ENCODE data around the gene LRRC45. TPM values are rescaled to one million over a fixed set of nuclear protein-coding genes. Genes with fewer than 3 reads are reported as not detected.

The LRRC45 gene
- total RNA-seq, 1 donor from 2014 or later, result 39.4 TPM

DNA sequence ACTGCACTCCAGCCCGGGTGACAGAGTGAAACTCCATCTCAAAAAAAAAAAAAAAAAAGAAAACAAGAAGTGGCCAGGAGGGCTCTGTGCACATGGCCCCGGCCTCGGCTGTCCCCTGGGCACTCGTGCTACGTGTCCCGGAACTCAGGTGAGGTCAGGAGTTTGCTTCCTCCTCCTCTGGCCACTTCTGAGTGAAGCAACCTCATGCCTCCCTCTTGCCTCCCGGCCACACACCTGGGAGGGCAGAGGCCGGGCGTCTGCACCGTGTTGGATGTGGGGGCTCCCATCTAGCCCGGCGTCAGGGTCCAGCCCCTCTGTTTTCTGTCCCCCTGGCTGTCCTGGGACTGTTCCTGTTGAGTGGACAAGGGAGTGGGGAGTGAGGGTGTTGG lies 23.5 kb upstream of the LRRC45 start:
- Mint-ChIP-seq H3K27me3 (no peaks in the 10 kb centered on the region), H3K4me3 (ENCODE audit: low read depth) (no peak overlapping the region), H3K9me3 (ENCODE audit: low read depth) (no peaks in the 10 kb centered on the region), H3K4me1 (ENCODE audit: low read depth) (peaks cover 2% of the 10 kb centered on the region), H3K36me3 (ENCODE audit: insufficient read depth) (no peaks in the 10 kb centered on the region), H3K27ac (no peak overlapping the region)
- no peak for DNase-seq (ENCODE audit: low spot score, unreplicated experiment)
- TF ChIP-seq, protein P1, sequence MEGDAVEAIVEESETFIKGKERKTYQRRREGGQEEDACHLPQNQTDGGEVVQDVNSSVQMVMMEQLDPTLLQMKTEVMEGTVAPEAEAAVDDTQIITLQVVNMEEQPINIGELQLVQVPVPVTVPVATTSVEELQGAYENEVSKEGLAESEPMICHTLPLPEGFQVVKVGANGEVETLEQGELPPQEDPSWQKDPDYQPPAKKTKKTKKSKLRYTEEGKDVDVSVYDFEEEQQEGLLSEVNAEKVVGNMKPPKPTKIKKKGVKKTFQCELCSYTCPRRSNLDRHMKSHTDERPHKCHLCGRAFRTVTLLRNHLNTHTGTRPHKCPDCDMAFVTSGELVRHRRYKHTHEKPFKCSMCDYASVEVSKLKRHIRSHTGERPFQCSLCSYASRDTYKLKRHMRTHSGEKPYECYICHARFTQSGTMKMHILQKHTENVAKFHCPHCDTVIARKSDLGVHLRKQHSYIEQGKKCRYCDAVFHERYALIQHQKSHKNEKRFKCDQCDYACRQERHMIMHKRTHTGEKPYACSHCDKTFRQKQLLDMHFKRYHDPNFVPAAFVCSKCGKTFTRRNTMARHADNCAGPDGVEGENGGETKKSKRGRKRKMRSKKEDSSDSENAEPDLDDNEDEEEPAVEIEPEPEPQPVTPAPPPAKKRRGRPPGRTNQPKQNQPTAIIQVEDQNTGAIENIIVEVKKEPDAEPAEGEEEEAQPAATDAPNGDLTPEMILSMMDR (IDR thresholded peaks at IDR 0.05; ENCODE audit: unreplicated experiment), result no peak

DNA sequence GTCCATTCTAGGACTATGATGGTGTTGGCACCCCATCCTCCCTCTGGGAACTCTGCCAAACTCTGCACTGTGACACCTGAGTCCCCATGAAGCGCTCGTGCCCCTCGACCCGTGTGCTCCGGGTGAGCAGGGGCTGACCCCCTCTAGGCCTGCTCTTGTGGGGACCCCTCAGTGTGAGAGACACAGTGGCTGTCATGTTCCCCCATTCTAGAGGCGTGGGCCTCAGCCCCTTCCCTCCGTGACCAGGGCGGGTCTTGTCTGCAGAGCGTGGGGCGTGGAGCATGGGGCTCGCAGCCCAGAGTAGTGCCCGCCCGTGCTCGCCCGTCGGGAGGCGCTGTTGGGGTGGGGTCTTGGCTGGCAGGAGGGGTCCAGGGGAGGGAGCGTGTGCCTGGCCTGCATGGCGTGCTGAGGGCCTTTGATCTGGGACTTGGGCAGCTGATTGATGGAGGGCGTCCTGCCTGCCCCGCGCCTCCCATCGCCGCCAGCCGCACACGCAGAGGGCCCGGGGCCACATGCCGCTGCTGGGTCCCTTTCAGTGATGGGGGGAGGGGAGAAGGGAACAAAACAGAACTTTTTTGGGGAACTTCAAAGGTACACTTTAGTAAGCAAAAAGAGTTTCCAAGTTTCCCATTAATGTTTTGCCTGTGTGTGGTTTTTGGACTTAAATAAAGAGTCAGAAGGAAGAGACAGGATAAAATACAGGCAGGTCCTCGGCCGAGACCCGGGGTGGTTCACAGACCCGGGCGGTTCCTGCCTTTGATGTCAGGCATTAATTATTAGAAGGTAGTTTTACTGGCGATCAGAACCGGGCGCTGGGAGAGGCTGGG lies 22.9 kb upstream of the LRRC45 start:
- DNase-seq (ENCODE audit: low spot score, unreplicated experiment), result no peak
- Mint-ChIP-seq H3K27ac (no peak overlapping the region), H3K4me1 (ENCODE audit: low read depth) (no peaks in the 10 kb centered on the region), H3K27me3 (no peaks in the 10 kb centered on the region), H3K4me3 (ENCODE audit: low read depth) (no peak overlapping the region), H3K9me3 (ENCODE audit: low read depth) (no peaks in the 10 kb centered on the region), H3K36me3 (ENCODE audit: insufficient read depth) (no peaks in the 10 kb centered on the region)
- TF ChIP-seq, protein P1 (IDR thresholded peaks at IDR 0.05; ENCODE audit: unreplicated experiment), result no peak

DNA sequence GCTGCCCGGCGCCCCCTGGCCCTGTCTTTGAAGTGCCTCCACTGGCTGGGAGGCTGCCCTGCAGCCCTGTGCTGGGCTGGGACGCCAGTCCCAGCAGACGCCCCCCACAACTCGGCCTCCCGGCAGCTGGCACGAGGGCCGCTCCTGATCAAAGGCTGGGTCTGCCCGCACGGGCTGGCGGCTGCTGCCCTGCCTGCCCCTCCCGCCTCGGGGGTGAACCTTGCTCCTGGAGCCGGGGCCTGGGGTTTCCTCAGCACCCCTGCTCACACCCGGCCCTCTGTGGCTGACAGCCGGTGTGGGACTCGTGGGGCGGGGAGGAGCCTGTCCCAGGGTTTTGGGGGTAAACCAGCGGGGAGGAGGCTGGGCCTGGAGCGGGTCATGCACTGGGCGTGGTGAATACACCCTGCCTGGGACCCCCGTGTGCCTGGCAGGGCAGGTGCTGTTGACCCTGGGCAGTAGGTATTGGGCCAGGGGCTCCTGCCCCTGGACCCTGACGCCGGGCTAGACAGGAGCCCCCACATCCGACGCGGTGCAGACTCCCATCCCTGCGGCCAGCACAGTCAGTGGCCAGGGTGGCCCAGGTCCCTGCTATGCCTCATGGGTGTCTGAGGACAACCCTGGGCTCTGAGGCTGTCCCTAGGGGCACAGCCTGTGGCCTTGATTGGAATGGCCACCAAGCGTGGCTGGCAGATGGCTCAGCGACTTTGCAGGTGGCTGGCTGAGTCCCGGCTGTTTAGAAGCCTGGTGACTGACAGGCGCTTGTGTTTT lies 22.1 kb upstream of the LRRC45 start:
- no peak overlapping the region for H3K4me3 Mint-ChIP-seq (ENCODE audit: low read depth)
- no peaks in the 10 kb centered on the region for H3K4me1 Mint-ChIP-seq (ENCODE audit: low read depth)
- no peak for DNase-seq (ENCODE audit: low spot score, unreplicated experiment)
- H3K27me3 Mint-ChIP-seq, result no peaks in the 10 kb centered on the region
- no peak overlapping the region for H3K27ac Mint-ChIP-seq
- TF ChIP-seq, protein P1 (IDR thresholded peaks at IDR 0.05; ENCODE audit: unreplicated experiment), result no peak
- no peaks in the 10 kb centered on the region for H3K9me3 Mint-ChIP-seq (ENCODE audit: low read depth)
- no peaks in the 10 kb centered on the region for H3K36me3 Mint-ChIP-seq (ENCODE audit: insufficient read depth)

DNA sequence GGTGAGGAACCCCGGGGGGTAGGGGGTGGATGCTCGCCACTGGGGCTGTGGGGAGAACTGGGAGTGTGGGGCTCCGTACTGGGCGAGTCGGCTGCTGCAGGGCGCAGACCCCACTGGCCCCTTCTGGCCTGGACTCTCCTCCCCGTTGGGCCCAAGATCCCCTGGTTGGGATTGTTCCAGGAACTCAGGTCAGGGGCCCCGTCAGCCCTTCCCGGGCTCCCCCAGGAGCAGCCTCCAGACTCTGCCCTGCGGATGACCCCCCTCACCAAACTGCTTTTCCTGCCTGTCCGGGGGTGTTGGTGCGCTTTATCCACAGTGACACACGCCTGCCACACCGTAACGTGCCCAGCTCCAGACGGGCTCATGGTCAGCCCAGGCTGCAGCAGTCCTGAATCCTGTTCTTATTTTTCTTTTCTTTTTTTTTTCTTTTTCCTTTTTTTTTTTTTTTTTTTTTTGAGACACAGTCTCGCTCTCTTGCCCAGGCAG lies 21.5 kb upstream of the LRRC45 start:
- no peaks in the 10 kb centered on the region for H3K27me3 Mint-ChIP-seq
- H3K4me3 Mint-ChIP-seq (ENCODE audit: low read depth), result no peak overlapping the region
- H3K4me1 Mint-ChIP-seq (ENCODE audit: low read depth), result no peaks in the 10 kb centered on the region
- H3K36me3 Mint-ChIP-seq (ENCODE audit: insufficient read depth), result no peaks in the 10 kb centered on the region
- no peak overlapping the region for H3K27ac Mint-ChIP-seq
- DNase-seq (ENCODE audit: low spot score, unreplicated experiment), result no peak
- no peaks in the 10 kb centered on the region for H3K9me3 Mint-ChIP-seq (ENCODE audit: low read depth)
- TF ChIP-seq, protein P1 (IDR thresholded peaks at IDR 0.05; ENCODE audit: unreplicated experiment), result no peak
